HEK293T (cell line): ENCODE measurements around the gene BMF.

Experiments used
- CTCF ChIA-PET: fragments of 350-600 bp; formaldehyde crosslinking; extraction: SDS; loops from one replicate; lab custom pipeline; 2021; ENCODE audit warnings: antibody characterized with exemption, inconsistent platforms; lab: Yijun Ruan, JAX
- POLR2A ChIA-PET: fragments of 350-600 bp; formaldehyde crosslinking; extraction: SDS; loops from one replicate; lab custom pipeline; 2020; ENCODE audit warnings: antibody characterized with exemption, inconsistent platforms; lab: Yijun Ruan, JAX
- DNase-seq: peaks from one replicate; pipeline ENCODE4 v3.0.0; 2012; ENCODE audit warnings: mixed read lengths; ENCODE audit errors: extremely low spot score
- ARNT ChIP-seq: fragments of 450-650 bp; IDR thresholded peaks from 2 replicates; pipeline ENCODE4 v1.6.1; 2017; ENCODE audit warnings: mild to moderate bottlenecking
- BHLHE40 ChIP-seq: fragments of 450-650 bp; IDR thresholded peaks from 2 replicates; pipeline ENCODE4 v1.6.1; 2016; ENCODE audit warnings: mild to moderate bottlenecking, moderate library complexity, borderline replicate concordance
- CTBP1 ChIP-seq: fragments of 450-650 bp; IDR thresholded peaks from 2 replicates; pipeline ENCODE4 v1.6.1; 2016; ENCODE audit warnings: borderline replicate concordance
- ELF4 ChIP-seq: fragments of 450-650 bp; IDR thresholded peaks from 2 replicates; pipeline ENCODE4 v1.6.1; 2017; ENCODE audit warnings: antibody characterized with exemption
- FOXA1 ChIP-seq: fragments of 450-650 bp; IDR thresholded peaks from 2 replicates; pipeline ENCODE4 v1.6.1; 2016; ENCODE audit warnings: mild to moderate bottlenecking
- FOXK2 ChIP-seq: fragments of 450-650 bp; IDR thresholded peaks from 2 replicates; pipeline ENCODE4 v1.6.1; 2016; ENCODE audit warnings: mild to moderate bottlenecking
- FOXM1 ChIP-seq: fragments of 450-650 bp; IDR thresholded peaks from 2 replicates; pipeline ENCODE4 v1.6.1; 2017; ENCODE audit warnings: mild to moderate bottlenecking, borderline replicate concordance
- HDGF ChIP-seq: fragments of 450-650 bp; IDR thresholded peaks from 2 replicates; pipeline ENCODE4 v1.6.1; 2017; ENCODE audit warnings: antibody characterized with exemption, borderline replicate concordance
- L3MBTL2 ChIP-seq: fragments of 450-650 bp; conservative IDR thresholded peaks from 2 replicates; pipeline ENCODE4 v1.6.1; 2016; ENCODE audit warnings: mild to moderate bottlenecking
- LEF1 ChIP-seq: fragments of 450-650 bp; IDR thresholded peaks from 2 replicates; pipeline ENCODE4 v1.6.1; 2017; ENCODE audit warnings: mild to moderate bottlenecking, borderline replicate concordance
- NFRKB ChIP-seq: fragments of 450-650 bp; IDR thresholded peaks from 2 replicates; pipeline ENCODE4 v1.6.1; 2016; ENCODE audit warnings: mild to moderate bottlenecking, moderate library complexity
- SP1 ChIP-seq: fragments of 450-650 bp; IDR thresholded peaks from 2 replicates; pipeline ENCODE4 v1.6.1; 2017
- SUZ12 ChIP-seq: fragments of 450-650 bp; IDR thresholded peaks from 2 replicates; pipeline ENCODE4 v1.6.1; 2016; ENCODE audit warnings: mild to moderate bottlenecking
- TARDBP ChIP-seq: fragments of 450-650 bp; IDR thresholded peaks from 2 replicates; pipeline ENCODE4 v1.6.1; 2016
- ZNF384 ChIP-seq: fragments of 450-650 bp; IDR thresholded peaks from 2 replicates; pipeline ENCODE4 v1.6.1; 2016
- TF ChIP-seq, protein P1 (sequence below): fragments of 450-650 bp; IDR thresholded peaks from 2 replicates; pipeline ENCODE4 v1.6.1; 2016

The BMF gene

DNA sequence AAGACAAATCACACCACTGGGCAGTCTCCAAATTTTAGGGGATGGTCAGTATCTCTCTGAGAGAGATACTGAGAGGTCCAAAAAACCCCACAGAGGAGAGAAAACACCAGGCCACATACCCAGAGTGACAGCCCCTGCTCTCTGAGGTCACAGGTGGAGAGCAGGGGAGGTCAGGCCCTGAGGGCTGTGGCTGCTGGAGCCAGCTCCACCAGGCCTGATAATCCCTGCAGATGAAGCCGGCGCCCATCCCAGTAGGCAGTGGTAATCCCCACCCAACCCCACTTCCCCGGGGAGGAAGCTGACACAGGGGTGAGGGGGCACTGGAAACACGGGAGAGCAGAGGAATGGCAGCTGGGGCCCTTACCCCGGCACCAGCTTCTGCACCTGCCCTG is 38.5 kb downstream of the BMF start:
- TF ChIP-seq BHLHE40, result no peak
- TF ChIP-seq CTBP1, result no peak
- TF ChIP-seq FOXK2, result no peak
- TF ChIP-seq ZNF384, result no peak
- TF ChIP-seq ARNT, result no peak
- no peak for TF ChIP-seq FOXM1
- TF ChIP-seq, protein P1, sequence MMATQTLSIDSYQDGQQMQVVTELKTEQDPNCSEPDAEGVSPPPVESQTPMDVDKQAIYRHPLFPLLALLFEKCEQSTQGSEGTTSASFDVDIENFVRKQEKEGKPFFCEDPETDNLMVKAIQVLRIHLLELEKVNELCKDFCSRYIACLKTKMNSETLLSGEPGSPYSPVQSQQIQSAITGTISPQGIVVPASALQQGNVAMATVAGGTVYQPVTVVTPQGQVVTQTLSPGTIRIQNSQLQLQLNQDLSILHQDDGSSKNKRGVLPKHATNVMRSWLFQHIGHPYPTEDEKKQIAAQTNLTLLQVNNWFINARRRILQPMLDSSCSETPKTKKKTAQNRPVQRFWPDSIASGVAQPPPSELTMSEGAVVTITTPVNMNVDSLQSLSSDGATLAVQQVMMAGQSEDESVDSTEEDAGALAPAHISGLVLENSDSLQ, result no peak
- TF ChIP-seq NFRKB, result no peak
- TF ChIP-seq SP1, result no peak
- no peak for TF ChIP-seq L3MBTL2
- no peak for TF ChIP-seq SUZ12
- TF ChIP-seq HDGF, result no peak
- no peak for TF ChIP-seq LEF1
- TF ChIP-seq TARDBP, result no peak
- no peak for TF ChIP-seq FOXA1
- no peak for TF ChIP-seq ELF4
- no peak for DNase-seq
- CTCF ChIA-PET, result interaction anchor here (1.1 kb wide), 1 partner anchor 26 kb away, joined by 4 read pairs; no protein-coding TSS in a partner anchor
- POLR2A ChIA-PET, result interaction anchor here (0.7 to 1.4 kb wide), 3 partner anchors 12 to 35 kb away, joined by 3 to 9 read pairs (median 3); no protein-coding TSS in a partner anchor

- DNase-seq, result peak; percentile 60
- ChIA-PET CTCF (interaction anchor here (1.1 kb wide), 1 partner anchor 25 kb away, joined by 4 read pairs; no protein-coding TSS in a partner anchor), POLR2A (interaction anchor here (1.4 kb wide), 1 partner anchor 30 kb away, joined by 9 read pairs; no protein-coding TSS in a partner anchor)
- peak; percentile 77 for TF ChIP-seq ARNT
- no peak for TF ChIP-seq ZNF384
Observed at GRCh38 chr15:40069178-40070165, 39.2 kb downstream of the BMF start.

- ChIA-PET CTCF (interaction anchor here (0.6 kb wide), 1 partner anchor 46 kb away, joined by 3 read pairs; no protein-coding TSS in a partner anchor), POLR2A (interaction anchor here (1.4 kb wide), 1 partner anchor 28 kb away, joined by 3 read pairs; no protein-coding TSS in a partner anchor)
- TF ChIP-seq FOXK2 (no peak), TARDBP (no peak), CTBP1 (no peak), LEF1 (no peak), ARNT (no peak), FOXA1 (no peak), SUZ12 (no peak), BHLHE40 (no peak), SP1 (no peak), ZNF384 (no peak), FOXM1 (no peak), NFRKB (no peak), L3MBTL2 (no peak), ELF4 (no peak)
- TF ChIP-seq, protein P1, result no peak
- no peak for DNase-seq
Observed at GRCh38 chr15:40067921-40068624, 40.6 kb downstream of the BMF start.

DNA sequence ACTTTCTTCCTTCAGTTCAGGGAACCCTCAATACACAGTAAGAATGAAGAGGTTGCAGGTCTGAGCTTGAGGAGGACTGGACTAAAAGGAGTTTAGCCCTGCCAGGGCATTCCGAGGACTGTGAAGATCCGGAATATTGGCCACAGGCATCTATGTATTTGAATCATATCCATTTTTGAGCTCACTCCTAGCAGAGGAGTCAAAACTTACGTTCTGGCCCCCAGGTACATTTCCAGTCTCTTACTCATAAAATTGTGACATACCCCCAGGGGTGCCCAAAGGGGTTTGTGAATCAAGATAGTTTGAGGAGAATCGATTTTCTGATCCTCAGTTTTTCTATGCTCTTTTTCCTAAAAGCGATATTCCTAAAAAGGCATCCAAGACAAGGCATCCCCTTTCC is 42.1 kb downstream of the BMF start:
- ChIA-PET POLR2A (interaction anchor here (0.9 to 1.4 kb wide), 2 partner anchors 26 to 29 kb away, joined by 3 to 4 read pairs; no protein-coding TSS in a partner anchor), CTCF (interaction anchor here (0.6 kb wide), 1 partner anchor 12 kb away, joined by 3 read pairs; no protein-coding TSS in a partner anchor)
- TF ChIP-seq SP1 (no peak), TARDBP (no peak), ELF4 (no peak), CTBP1 (no peak), FOXA1 (no peak), FOXM1 (no peak), ZNF384 (no peak), BHLHE40 (no peak), ARNT (no peak), L3MBTL2 (no peak), LEF1 (no peak), FOXK2 (no peak), NFRKB (no peak), SUZ12 (no peak), HDGF (no peak)
- TF ChIP-seq, protein P1, result no peak
- no peak for DNase-seq

DNA sequence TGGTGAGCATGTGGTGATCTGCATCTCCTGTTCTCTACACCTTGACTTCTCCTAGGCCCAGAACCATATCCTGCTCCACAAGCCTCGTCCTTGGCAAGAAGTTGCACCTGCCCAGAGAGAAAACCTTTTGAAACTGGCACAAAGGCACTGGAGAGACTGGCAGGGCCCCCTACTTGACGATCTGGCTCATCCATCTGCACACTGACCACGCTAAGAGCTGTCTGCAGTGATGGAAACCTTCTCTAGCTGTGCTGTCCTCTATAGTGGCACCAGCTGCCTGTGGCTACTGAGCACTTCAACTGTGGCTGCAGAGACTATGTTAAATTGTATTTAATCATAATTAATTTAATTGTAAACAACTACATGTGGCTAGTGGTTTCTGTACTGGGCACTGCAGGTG is 43.5 kb downstream of the BMF start:
- TF ChIP-seq FOXA1 (no peak), FOXM1 (no peak), SP1 (no peak)
- TF ChIP-seq, protein P1, result no peak
- CTCF ChIA-PET, result no interaction called here
- POLR2A ChIA-PET, result no interaction called here
- no peak for DNase-seq
